ENCODE measurements around the gene NKIRAS1.
"Not testable (repeated sequence)": the region's sequence is repeated elsewhere in the genome, so short reads cannot be mapped to it uniquely, and the experiment has no call there.

The NKIRAS1 gene

GRCh38 chr3:23904545-23904944, 12.2 kb downstream of the NKIRAS1 start:
- no peak for DNase-seq (ENCODE audit: low read depth)

- no peak for DNase-seq (ENCODE audit: low read depth)
These were observed 16.0 kb downstream of the NKIRAS1 start for GRCh38 chr3:23900744-23901143.

GRCh38 chr3:23895181-23895580, 21.6 kb downstream of the NKIRAS1 start:
- no peak for DNase-seq (ENCODE audit: low read depth)

- DNase-seq (ENCODE audit: low read depth): no peak
These were observed 22.3 kb downstream of the NKIRAS1 start for GRCh38 chr3:23894254-23895061.

GRCh38 chr3:23889950-23890349, 26.8 kb downstream of the NKIRAS1 start:
- no peak for DNase-seq (ENCODE audit: low read depth)

GRCh38 chr3:23889386-23889785, 27.4 kb downstream of the NKIRAS1 start:
- DNase-seq (ENCODE audit: low read depth): no peak

- peak; percentile 13 for DNase-seq (ENCODE audit: low read depth)
These were observed 28.1 kb downstream of the NKIRAS1 start for GRCh38 chr3:23888617-23889228.

GRCh38 chr3:23886311-23886710, 30.5 kb downstream of the NKIRAS1 start:
- DNase-seq (ENCODE audit: low read depth): no peak

GRCh38 chr3:23885210-23885609, 31.6 kb downstream of the NKIRAS1 start:
- no peak for DNase-seq (ENCODE audit: low read depth)

- no peak for DNase-seq (ENCODE audit: low read depth)
These were observed 32.3 kb downstream of the NKIRAS1 start for GRCh38 chr3:23884481-23884880.

GRCh38 chr3:23882487-23882918, 34.3 kb downstream of the NKIRAS1 start:
- DNase-seq (ENCODE audit: low read depth): no peak

GRCh38 chr3:23881993-23882392, 34.8 kb downstream of the NKIRAS1 start:
- DNase-seq (ENCODE audit: low read depth): not testable (repeated sequence)

- DNase-seq (ENCODE audit: low read depth): no peak
These were observed 36.0 kb downstream of the NKIRAS1 start for GRCh38 chr3:23880703-23881339.

- DNase-seq (ENCODE audit: low read depth): no peak
These were observed 37.3 kb downstream of the NKIRAS1 start for GRCh38 chr3:23879485-23879884.

- peak; percentile 66 for DNase-seq (ENCODE audit: low read depth)
These were observed 39.3 kb downstream of the NKIRAS1 start for GRCh38 chr3:23877329-23877980.

- no peak for DNase-seq (ENCODE audit: low read depth)
These were observed 39.9 kb downstream of the NKIRAS1 start for GRCh38 chr3:23876923-23877322.

- DNase-seq (ENCODE audit: low read depth): no peak
These were observed 41.6 kb downstream of the NKIRAS1 start for GRCh38 chr3:23875113-23875725.

- DNase-seq (ENCODE audit: low read depth): peak; percentile 44
These were observed 42.3 kb downstream of the NKIRAS1 start for GRCh38 chr3:23874359-23875112.

- no peak for DNase-seq (ENCODE audit: low read depth)
These were observed 42.8 kb downstream of the NKIRAS1 start for GRCh38 chr3:23873941-23874340.

GRCh38 chr3:23872330-23872729, 44.5 kb downstream of the NKIRAS1 start:
- no peak for DNase-seq (ENCODE audit: low read depth)

GRCh38 chr3:23871361-23871760, 45.4 kb downstream of the NKIRAS1 start:
- DNase-seq (ENCODE audit: low read depth): not testable (repeated sequence)
